HepG2 (cell line): Measurements from ENCODE around the gene NRBP1. TPM values are rescaled to one million over a fixed set of nuclear protein-coding genes. Genes with fewer than 3 reads are reported as not detected.

Source experiments
- ADNP ChIP-seq: sonication (generic); formaldehyde crosslinking; IDR thresholded peaks from 2 replicates; pipeline ENCODE4 v1.4.0; 2020; ENCODE audit warnings: missing genetic modification reagents
- BORCS8-MEF2B ChIP-seq: sonication (generic); formaldehyde crosslinking; IDR thresholded peaks from 2 replicates; pipeline ENCODE4 v1.8.0; 2022; ENCODE audit warnings: mild to moderate bottlenecking, missing genetic modification reagents
- CCDC6 ChIP-seq: sonication (generic); formaldehyde crosslinking; IDR thresholded peaks from 2 replicates; pipeline ENCODE4 v1.8.1; 2022; ENCODE audit warnings: mild to moderate bottlenecking, missing genetic modification reagents, moderate library complexity
- HNF1A ChIP-seq, 2 experiments: sonication (generic) in 1 of 2; formaldehyde crosslinking in 1 of 2; IDR thresholded peaks; 2 replicates each; pipeline versions ENCODE4 v1.4.0 to v1.6.1; 2016 to 2020; ENCODE audit warnings: borderline replicate concordance in 1 of 2, low read depth in 1 of 2, mild to moderate bottlenecking in 1 of 2, missing genetic modification reagents in 1 of 2
- ZFP1 ChIP-seq: IDR thresholded peaks from 2 replicates; pipeline ENCODE4 v1.6.1; 2016
- ZNF496 ChIP-seq: sonication (generic); formaldehyde crosslinking; IDR thresholded peaks from 2 replicates; pipeline ENCODE4 v1.8.1; 2023; ENCODE audit warnings: mild to moderate bottlenecking, moderate library complexity, missing genetic modification reagents; ENCODE audit not compliant: insufficient replicate concordance
- ZNF652 ChIP-seq: IDR thresholded peaks from 2 replicates; pipeline ENCODE4 v1.6.1; 2016; ENCODE audit warnings: low read depth, borderline replicate concordance
- ZNF850 ChIP-seq: sonication (generic); formaldehyde crosslinking; conservative IDR thresholded peaks from 2 replicates; pipeline ENCODE4 v1.9.0; 2021; ENCODE audit warnings: mild to moderate bottlenecking, missing genetic modification reagents
- polyA plus RNA-seq, 8 experiments: library from polyadenylated mRNA; depleted of rRNA in 3 of 8; stranded (reverse) in 7 of 8; unstranded in 1 of 8; fragments of >200 nt; fragmentation: Illumina TruSeq in 4 of 8; extraction: Trizol in 4 of 8; gene quantifications; 2 replicates each; pipeline versions ENCODE4 v1.2.1 to v1.2.3, GENCODE V29; 2011 to 2016; ENCODE audit warnings: low read depth in 4 of 8, missing spikeins in 1 of 8, mixed read lengths in 1 of 8; ENCODE audit not compliant: insufficient read depth in 1 of 8
- total RNA-seq, 5 experiments: library from RNA; depleted of rRNA; stranded (reverse); fragments of >200 nt; fragmentation: Illumina TruSeq; extraction: Trizol; gene quantifications; 2 replicates each; pipeline ENCODE4 v1.2.3, GENCODE V29; 2016; ENCODE audit warnings: low read depth in 1 of 5
- TF ChIP-seq, protein P1 (sequence below): sonication (generic); formaldehyde crosslinking; IDR thresholded peaks from 2 replicates; pipeline ENCODE4; 2020; ENCODE audit warnings: missing genetic modification reagents, mild to moderate bottlenecking, borderline replicate concordance
- TF ChIP-seq, protein P2 (sequence below): sonication (generic); formaldehyde crosslinking; IDR thresholded peaks from 2 replicates; pipeline ENCODE4 v1.5.0; 2020; ENCODE audit warnings: missing genetic modification reagents, mild to moderate bottlenecking, borderline replicate concordance
- TF ChIP-seq, protein P3 (sequence below), 2 experiments: sonication (generic) in 1 of 2; formaldehyde crosslinking in 1 of 2; IDR thresholded peaks; 2 replicates each; pipeline versions ENCODE4 v1.6.1 to v1.9.0; 2014 to 2022; ENCODE audit warnings: antibody characterized with exemption in 1 of 2, borderline replicate concordance in 1 of 2, inconsistent platforms in 1 of 2, low read depth in 1 of 2, missing genetic modification reagents in 1 of 2

Gene NRBP1
- total and polyA plus RNA-seq, 2 of the 13 experiments (the other 11 are each of a cell fraction or from before 2014, with no cell fraction given) = 165 to 240 TPM

DNA sequence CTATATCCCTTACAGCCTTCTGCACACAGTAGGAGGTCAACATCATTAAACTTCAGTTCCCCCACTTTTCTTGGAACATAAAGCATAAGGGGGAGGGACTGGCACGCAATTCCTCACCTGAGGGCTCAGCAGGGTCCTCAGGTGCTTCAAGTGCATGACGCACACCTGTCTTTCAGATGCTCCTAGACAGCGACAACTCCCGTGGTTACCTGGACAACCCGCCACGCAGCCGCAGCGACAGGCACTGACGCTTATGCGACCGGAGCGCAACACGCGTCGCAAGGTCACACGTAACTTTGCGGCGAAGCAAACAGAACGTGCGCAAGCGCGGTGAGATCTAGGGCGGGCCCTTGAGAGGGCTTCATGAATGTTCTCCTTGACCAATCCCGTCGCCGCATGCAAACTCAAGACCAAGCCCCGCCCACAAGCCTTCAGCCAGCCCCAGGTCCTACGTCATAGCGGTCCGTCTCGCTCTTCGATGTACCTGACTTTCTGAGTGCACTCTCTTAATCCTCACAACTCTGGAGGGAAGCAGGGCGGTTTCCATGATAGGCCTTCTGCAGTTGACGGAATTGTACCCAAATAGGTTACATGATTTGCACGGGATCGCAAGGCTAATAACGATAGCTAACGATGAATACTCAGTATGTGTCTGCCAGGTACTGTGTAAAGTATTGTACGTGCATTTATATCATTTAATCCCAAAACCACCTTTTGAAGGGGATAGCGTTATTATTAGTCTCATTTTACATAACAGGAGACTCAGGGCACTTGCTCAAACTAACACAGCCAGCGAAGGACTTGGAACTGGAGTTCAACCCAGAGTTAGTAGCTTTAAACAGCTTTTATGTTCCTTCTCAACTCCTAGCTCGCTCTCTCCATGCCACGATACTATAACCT lies 61.3 kb downstream of the NRBP1 start, which contains the start of gene IFT172 (continued):
- TF ChIP-seq HNF1A (IDR thresholded peaks at IDR 0.05; ENCODE audit: low read depth) (0 out of 2 replicates have a peak, but pooled peaks have one; percentile 38), HNF1A (CRISPR knock-in tag; IDR thresholded peaks at IDR 0.05; ENCODE audit: borderline replicate concordance) (no peak; the same call in 1 of the 2 replicates), ZNF652 (no peak), BORCS8-MEF2B (CRISPR knock-in tag) (peak; percentile 71; the same call in 1 of the 2 replicates), ZFP1 (CRISPR knock-in tag) (no peak; the same call in 1 of the 2 replicates), ADNP (CRISPR knock-in tag) (no peak), ZNF850 (CRISPR knock-in tag) (no peak), ZNF496 (CRISPR knock-in tag) (no peak), CCDC6 (CRISPR knock-in tag) (peak; percentile 87; the same call in 1 of the 2 replicates)
- TF ChIP-seq, protein P1, sequence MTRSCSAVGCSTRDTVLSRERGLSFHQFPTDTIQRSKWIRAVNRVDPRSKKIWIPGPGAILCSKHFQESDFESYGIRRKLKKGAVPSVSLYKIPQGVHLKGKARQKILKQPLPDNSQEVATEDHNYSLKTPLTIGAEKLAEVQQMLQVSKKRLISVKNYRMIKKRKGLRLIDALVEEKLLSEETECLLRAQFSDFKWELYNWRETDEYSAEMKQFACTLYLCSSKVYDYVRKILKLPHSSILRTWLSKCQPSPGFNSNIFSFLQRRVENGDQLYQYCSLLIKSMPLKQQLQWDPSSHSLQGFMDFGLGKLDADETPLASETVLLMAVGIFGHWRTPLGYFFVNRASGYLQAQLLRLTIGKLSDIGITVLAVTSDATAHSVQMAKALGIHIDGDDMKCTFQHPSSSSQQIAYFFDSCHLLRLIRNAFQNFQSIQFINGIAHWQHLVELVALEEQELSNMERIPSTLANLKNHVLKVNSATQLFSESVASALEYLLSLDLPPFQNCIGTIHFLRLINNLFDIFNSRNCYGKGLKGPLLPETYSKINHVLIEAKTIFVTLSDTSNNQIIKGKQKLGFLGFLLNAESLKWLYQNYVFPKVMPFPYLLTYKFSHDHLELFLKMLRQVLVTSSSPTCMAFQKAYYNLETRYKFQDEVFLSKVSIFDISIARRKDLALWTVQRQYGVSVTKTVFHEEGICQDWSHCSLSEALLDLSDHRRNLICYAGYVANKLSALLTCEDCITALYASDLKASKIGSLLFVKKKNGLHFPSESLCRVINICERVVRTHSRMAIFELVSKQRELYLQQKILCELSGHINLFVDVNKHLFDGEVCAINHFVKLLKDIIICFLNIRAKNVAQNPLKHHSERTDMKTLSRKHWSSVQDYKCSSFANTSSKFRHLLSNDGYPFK (CRISPR knock-in tag) = peak; percentile 87; the same call in 1 of the 2 replicates
- TF ChIP-seq, protein P2, sequence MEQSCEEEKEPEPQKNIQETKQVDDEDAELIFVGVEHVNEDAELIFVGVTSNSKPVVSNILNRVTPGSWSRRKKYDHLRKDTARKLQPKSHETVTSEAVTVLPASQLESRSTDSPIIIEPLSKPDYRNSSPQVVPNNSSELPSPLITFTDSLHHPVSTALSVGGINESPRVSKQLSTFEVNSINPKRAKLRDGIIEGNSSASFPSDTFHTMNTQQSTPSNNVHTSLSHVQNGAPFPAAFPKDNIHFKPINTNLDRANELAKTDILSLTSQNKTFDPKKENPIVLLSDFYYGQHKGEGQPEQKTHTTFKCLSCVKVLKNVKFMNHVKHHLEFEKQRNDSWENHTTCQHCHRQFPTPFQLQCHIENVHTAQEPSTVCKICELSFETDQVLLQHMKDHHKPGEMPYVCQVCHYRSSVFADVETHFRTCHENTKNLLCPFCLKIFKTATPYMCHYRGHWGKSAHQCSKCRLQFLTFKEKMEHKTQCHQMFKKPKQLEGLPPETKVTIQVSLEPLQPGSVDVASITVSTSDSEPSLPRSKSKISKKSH (CRISPR knock-in tag) = peak; percentile 93
- TF ChIP-seq, protein P3, sequence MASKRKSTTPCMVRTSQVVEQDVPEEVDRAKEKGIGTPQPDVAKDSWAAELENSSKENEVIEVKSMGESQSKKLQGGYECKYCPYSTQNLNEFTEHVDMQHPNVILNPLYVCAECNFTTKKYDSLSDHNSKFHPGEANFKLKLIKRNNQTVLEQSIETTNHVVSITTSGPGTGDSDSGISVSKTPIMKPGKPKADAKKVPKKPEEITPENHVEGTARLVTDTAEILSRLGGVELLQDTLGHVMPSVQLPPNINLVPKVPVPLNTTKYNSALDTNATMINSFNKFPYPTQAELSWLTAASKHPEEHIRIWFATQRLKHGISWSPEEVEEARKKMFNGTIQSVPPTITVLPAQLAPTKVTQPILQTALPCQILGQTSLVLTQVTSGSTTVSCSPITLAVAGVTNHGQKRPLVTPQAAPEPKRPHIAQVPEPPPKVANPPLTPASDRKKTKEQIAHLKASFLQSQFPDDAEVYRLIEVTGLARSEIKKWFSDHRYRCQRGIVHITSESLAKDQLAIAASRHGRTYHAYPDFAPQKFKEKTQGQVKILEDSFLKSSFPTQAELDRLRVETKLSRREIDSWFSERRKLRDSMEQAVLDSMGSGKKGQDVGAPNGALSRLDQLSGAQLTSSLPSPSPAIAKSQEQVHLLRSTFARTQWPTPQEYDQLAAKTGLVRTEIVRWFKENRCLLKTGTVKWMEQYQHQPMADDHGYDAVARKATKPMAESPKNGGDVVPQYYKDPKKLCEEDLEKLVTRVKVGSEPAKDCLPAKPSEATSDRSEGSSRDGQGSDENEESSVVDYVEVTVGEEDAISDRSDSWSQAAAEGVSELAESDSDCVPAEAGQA (IDR thresholded peaks at IDR 0.05; ENCODE audit: low read depth) = peak; percentile 97
- TF ChIP-seq, protein P3 (CRISPR knock-in tag; IDR thresholded peaks at IDR 0.05; ENCODE audit: borderline replicate concordance) = no peak
